Ecto neural progenitor cell (in vitro differentiated cells): ENCODE results near the gene RAPGEF5.

Experiments used
- DNase-seq: peaks from one replicate; pipeline ENCODE4 v3.0.0-alpha.2; 2018; ENCODE audit warnings: low spot score

RAPGEF5 gene

DNA sequence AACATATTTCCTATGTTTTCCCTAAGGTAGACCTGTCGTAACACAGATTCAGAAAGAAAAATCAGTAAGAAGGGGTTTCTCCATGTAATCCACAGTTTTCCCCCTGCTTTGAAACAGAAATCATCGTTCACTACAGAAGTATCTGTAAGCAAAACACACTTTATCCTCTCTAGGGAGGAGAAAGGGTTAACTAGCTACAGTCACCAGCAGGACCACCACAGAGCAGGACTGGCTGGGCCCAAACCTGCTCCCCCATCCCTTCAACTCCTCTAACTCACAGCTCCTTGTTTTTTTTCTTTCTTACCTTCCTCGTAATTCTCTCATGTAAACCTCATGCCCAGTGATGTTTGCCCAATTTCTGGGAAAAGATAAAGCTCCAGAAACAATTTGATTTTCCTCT, 167.7 kb downstream of the RAPGEF5 start:
- DNase-seq, result no peak

DNA sequence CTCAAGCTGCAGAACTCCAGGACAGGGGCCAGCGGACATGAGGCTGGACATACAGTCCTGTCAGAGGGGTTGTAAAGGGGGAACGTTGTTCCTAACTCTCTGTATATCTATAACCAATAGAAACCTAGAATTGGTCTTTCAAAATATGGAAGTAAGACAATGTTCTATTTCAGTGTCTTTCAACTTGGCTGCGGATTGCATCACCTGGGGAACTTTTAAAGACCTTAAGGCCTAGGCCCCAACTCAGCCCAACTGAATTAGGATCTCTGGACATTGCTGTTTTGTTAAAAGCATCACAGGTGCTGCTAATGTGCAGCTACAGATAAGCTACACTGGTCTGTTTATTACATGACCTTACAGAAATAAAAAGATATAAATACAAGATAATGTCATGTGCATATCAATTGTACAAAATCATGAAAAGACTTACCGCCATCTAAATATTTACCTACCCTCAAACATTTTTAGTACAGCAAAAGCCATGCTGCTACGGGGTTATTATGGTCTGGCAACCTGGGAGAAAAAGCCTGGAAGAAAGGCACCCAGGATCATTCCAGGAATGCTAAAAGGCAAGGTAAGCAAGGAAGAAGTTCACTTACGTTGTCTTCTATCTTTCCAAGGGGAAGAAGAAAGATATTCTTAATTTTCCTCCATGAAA, 169.1 kb downstream of the RAPGEF5 start:
- no peak for DNase-seq

DNA sequence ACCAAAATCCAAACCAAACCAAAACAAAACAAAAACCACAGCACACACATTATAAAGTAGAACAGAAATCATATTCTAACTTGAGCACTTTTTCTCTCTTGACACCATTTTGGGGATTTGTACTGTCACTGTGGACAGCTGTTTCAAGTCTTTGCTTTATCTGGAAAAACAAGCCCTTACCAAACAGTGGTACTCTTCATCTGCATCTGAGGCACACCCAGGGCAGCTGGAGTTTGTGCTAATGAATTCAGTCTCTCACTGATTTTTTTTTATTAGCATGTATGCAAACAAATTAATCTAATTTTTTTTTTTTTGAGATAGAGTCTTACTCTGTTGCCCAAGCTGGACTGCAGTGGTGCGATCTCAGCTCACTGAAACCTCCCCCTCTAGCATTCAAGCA, 171.4 kb downstream of the RAPGEF5 start:
- no peak for DNase-seq

DNA sequence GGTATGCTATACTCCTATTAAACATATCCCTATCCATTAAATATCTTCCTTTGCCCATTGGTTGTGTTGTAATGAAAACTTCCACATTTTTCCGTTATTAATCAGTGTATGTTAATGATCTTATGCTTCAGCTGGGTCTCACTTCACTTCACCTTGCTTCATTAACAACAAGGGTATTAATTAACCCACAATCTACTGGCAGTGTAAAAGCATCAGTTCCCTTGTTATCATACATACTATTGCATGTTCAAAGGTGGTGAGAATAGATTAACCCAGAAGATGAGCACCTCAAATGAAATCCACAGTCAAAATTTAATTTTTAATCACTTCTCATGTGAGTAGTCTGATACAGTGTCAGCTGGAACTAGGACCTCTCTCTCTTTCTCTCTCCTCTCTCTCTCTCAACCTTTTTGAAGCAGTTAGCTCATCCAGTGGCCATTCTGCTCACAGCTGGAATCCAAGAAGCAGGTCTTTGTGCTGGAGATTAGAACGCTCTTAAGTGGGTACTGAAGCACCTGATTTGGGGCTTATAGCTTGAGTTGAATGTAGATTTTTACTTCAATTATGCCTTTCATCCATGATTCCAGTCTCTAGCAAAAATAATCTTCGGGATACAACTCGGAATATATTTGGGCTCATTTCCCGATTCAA, 172.3 kb downstream of the RAPGEF5 start:
- DNase-seq, result no peak

- DNase-seq, result no peak
Measured at GRCh38 chr7:22183522-22184280, 173.3 kb downstream of the RAPGEF5 start.

DNA sequence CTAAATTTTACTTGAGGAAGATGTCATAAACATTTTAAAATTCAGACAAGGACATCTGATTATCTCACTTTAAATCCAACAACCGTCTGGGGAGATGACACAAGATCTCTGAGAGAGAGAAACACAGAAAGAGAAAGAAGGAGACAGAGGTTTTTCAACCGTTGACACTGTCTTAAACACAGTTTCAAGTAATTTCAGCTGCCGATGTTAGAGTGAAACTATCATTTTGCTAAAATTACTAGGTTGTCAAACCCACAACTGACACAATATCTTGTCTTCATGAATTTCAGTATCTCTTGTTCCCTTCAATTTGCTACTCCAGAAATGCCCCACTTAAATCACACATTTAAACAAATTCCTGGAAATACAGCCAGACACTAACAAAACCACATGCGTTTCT, 174.8 kb downstream of the RAPGEF5 start:
- no peak for DNase-seq

- DNase-seq, result no peak
Measured at GRCh38 chr7:22181663-22182062, 175.3 kb downstream of the RAPGEF5 start.

DNA sequence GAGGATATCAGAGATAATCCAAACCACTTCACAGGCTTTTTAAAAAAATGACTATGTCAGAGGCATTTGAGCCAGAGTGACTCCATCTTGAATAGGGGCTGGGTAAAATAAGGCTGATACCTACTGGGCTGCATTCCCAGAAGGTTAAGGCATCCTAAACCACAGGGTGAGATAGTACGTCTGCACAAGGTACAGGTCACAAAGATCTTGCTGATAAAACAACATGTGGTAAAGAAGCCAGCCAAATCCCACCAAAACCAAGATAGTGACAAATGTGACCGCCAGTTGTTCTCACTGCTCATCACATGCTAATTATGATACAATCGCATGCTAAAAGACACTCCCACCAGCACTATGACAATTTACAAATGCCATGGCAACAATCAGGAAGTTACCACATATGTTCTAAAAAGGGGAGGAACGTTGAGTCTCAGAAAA, 177.5 kb downstream of the RAPGEF5 start:
- DNase-seq, result no peak

- no peak for DNase-seq
Measured at GRCh38 chr7:22178735-22179134, 178.2 kb downstream of the RAPGEF5 start.

- DNase-seq, result no peak
Measured at GRCh38 chr7:22176791-22177412, 180.1 kb downstream of the RAPGEF5 start.

GRCh38 chr7:22174574-22174953, 182.4 kb downstream of the RAPGEF5 start:
- no peak for DNase-seq

DNA sequence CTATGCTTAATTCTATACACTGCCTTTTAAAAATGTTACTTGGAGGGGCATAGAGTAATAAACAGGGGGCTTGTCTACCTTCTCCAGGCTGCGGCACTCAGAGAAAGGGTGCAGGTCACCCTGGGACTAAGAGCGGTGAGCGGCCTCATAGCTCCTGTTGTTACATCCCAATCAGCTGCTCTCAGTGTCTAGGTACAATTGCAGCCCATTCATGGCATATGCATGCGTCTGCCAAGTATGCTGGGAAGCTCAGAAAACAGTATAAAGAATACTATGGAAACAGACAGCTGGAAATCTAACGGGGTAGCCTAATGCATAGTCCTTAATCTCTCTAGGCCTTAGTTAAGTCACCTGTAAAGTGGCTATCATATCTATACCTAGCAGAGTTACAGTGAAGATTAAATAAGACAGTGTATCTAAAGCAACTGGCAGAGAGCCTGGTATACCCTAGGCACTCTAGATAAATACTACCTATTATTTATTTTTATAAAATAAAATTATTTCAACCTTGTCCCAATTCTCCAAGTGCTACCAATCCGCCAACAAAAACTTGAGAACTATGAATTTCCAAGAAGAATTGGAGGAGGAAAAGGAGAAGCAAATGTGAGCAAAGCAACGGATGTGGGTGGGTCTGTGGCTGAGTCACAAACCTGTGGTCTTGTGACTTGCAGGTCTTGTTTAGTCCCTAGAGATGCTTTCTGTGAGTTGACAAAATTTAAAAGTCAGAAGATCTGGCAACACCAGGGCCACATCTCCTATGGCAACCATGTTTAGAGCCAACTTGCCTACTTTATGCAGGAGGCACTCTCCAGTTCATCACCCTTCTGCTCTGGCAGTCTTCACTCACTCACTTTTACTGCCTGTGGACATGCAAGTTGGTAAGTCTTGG, 183.0 kb downstream of the RAPGEF5 start:
- no peak for DNase-seq

GRCh38 chr7:22168129-22168634, 188.8 kb downstream of the RAPGEF5 start:
- DNase-seq, result no peak

- no peak for DNase-seq
Measured at GRCh38 chr7:22167482-22167881, 189.5 kb downstream of the RAPGEF5 start.

- DNase-seq, result no peak
Measured at GRCh38 chr7:22166928-22167327, 190.0 kb downstream of the RAPGEF5 start.

DNA sequence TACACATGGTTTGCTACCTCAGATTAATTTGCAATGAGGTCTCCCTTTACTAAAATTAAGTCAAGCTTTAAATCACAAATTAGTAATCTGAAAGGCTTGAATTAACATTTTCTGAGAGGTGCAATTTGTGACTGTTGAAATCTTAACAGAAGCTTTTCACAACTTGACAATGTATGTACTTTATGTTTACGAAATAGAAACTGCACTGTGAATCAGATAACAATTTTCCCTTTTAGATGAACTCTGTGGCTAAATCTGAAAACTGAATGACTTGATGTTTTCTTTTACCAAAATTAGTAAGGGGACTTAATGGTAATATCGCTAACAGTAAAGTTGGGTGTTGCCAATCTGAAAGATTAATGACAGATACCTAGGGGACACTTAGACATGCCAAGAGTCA, 197.6 kb downstream of the RAPGEF5 start:
- no peak for DNase-seq

GRCh38 chr7:22157552-22157951, 199.4 kb downstream of the RAPGEF5 start:
- no peak for DNase-seq

DNA sequence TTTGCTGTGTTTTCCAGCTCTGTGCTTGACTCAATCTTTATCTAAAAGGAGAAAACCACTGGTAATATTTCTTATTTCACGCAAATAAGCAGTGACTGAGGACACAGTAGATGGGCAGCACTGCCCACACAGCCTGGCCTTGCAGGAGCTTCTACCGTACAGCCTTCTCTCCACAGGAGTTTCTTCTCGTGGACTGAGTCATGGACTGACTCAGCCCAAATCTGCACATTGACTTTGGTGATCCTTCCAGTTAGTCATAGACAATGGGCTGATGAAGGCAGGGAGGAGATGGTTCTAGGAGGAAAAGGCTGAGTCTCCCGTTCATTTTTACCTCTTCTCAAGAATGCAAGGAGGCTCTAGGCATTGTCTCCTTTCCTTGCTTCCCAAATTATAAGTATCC, 200.7 kb downstream of the RAPGEF5 start:
- DNase-seq, result no peak

DNA sequence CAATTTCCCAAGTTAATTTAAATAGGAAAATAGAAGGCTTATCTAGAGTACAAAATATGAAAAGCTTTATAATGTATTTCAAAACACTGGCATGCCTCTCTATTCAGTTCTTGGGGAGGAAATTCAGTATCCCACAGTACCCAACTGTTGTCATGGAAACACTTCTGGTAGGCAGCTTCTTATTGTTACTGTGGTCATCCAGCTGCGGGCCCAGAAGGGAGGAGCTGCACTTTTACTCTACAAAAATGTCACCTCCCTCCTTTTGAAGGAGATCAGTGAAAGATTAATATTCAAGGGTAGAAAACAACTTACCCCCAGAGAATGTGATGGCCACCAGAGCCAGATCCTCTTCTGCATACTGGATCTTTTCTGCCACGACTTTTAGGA, 202.8 kb downstream of the RAPGEF5 start:
- peak; percentile 53 for DNase-seq

DNA sequence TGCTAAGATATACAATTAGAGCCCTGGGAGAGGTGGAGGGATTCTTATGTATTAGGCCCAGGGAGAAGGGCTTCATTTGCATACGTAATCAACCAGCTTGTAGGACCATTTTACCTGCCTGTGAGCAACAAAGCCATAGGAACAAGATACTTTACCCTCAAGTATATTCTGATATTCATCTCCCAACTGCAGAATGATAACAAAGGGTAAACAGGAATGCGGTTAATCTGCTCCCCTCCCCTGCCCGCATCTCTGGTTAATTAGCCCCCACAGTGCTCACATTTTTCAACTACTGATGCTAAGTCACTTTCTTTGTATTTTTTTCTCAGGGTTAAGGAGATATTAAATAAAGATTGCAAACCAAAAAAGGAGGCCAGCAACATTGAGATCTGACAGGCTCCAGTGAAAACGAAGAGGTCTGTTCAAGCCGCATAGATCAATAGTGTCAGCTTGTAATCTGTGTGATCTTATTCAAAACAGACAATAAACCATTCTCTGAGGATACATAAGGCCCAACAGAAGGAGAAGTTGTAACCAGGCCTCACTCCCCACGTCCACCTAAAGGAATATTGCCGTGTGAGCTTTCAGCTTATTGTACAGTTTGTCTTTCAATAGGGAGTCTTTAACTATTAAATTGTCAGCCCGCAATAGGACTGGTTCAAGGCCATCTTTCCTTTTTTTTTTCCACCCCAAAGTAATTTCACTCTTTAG, 203.4 kb downstream of the RAPGEF5 start:
- no peak for DNase-seq

DNA sequence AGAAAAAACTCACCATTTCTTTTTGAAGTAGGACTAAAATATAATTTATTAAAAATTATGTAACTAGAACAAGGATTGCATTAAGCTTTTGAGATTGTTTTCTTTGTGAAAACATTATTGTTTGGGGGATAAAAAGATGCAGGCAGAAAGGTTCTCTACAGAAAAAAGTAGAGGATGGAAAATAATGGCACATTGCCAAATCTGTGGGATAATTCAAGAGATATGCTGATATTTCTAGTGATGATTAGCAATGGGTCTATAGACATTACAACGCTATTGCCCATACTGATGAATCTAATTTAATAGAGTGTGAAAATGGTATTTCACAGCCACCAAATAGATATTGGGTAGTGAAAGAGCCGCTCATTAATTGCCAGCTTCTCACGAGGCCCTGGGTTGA, 204.3 kb downstream of the RAPGEF5 start:
- no peak for DNase-seq
